NCI-H1092 (cell line): ENCODE results near the gene VIPR2.
"Not testable (repeated sequence)": the region's sequence is repeated elsewhere in the genome, so short reads cannot be mapped to it uniquely, and the experiment has no call there.

Experiments used
- DNase-seq: peaks from one replicate; lab custom pipeline; 2025; lab: John Stamatoyannopoulos, UW

The VIPR2 gene

DNA sequence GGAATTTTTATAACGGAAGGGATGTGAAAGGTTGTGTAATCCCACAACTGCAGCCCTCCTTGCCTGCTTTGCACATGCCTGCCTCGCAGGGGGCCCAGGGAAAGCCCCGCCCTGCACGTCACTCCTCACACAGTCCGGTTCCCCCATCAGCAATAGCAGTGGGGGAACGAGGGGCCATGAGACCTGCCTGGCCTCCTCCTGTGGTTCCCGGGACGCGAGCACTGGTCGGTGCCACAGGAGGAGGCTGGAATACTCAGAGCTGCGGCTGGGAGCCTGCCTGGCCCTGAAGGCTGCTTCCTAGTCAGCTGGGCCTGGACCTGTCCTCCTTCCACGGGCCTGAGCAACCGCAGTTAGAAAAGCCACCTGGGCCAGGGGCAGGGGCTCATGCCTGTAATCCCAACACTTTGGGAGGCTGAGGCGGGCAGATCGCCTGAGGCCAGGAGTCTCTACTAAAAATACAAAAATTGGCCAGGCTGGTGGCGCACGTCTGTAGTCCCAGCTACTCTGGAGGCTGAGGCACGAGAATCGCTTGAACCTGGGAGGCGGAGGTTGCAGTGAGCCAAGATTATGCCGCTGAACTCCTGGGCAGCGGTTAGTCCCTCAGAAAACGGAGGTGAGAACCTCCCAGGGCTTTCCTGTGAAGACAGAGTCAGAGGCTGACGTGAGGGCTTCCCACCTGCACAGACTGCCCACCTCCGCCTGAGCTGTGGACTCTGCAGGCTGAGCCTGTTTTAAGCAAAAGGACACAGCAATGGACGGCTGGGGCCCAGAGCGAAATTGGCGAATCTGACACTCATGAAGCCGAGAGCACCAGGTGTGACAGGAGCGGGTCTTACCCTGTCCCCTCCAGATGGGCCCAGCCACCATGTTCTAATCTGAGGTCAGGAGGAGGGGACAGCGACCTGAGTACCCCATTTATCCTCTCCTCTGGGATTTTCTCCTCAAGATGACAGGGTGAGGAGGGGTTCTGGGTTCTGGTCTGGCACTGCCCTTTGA, 52.9 kb downstream of the VIPR2 start:
- no peak for DNase-seq

DNA sequence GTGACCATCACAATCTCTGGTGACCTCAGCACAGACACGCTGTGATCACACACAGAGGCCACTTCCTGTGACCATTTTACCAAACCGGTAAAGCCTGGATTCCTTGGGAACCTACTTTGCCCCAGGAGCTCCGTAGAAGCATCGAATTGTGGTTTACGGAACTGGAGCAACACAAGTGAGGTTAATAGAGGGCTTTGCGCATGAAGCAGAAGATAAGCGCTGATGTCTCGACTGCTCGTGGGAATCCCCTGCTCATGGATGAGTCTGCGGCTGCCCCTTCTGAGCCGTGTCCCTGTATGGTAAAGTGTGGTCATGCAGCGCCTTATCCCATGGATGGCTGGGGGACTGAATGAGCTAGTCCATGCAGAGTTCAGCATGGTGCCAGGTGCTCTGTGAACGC, 53.6 kb downstream of the VIPR2 start:
- DNase-seq = no peak

DNA sequence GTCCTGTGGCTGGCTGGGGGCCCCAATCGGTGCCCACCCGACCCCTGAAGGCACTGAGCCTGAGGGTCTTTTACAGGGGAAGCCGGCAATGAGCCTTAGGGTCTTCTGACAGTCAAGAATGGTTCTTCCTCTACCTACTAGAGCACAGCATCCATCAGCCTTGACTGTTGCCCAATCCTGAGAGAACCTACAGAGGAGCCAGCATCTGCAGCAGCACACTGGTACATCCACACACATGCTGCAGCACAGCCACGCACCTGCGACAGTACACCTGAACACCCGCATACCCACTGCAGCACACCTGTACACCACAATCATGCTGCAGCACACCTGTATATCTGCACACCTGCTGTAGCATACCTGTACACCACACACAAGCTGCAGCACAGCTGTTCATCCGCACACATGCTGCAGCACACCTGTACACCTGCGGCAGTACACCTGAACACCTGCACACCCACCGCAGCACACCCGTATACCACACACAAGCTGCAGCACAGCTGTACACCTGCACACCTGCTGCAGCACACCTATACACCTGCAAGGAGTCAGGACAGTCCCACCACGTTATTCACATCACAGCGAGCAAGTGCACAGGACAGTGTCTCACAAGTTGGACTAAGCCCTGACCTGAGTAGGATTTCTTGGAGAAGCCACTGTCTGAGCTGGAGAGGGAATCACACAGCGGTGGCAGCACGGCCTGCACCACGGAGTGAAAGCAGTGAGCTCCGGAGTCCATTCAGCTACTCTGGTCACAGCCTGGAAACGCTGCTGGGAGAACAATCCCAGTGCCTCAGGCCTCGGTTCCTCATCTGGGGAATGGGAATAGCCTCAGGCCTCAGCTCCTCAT, 56.4 kb downstream of the VIPR2 start:
- no peak for DNase-seq

DNA sequence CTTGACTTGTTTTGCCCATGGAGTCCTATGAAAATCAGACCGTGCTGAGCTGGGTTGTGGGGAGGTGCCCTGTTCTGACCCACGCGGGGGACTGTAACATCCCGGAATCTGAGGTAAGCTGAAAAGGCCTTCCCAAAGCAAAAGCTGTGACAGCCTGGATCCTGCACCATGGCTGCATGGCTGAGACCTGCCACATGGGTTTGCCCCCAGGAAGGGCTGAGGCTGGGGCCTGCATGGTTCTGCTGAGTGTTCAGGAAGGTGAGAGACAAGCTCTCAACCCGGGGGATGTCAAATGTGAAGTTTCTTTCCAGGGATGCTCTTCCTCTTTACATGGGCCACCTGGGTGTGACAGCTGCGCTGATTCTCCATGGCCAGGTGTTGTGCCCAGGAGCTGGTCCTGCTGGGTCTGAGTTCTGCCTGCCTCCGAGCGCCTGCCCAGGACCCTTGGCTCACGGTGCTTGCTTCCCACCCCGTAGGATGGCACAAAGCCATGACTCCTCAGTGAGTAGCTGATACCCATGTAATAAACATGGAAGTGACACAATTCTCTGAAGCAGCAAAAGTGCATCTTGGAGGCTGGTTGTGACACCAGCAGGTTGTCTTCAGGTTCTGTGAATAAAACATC, 58.3 kb downstream of the VIPR2 start:
- DNase-seq = no peak

DNA sequence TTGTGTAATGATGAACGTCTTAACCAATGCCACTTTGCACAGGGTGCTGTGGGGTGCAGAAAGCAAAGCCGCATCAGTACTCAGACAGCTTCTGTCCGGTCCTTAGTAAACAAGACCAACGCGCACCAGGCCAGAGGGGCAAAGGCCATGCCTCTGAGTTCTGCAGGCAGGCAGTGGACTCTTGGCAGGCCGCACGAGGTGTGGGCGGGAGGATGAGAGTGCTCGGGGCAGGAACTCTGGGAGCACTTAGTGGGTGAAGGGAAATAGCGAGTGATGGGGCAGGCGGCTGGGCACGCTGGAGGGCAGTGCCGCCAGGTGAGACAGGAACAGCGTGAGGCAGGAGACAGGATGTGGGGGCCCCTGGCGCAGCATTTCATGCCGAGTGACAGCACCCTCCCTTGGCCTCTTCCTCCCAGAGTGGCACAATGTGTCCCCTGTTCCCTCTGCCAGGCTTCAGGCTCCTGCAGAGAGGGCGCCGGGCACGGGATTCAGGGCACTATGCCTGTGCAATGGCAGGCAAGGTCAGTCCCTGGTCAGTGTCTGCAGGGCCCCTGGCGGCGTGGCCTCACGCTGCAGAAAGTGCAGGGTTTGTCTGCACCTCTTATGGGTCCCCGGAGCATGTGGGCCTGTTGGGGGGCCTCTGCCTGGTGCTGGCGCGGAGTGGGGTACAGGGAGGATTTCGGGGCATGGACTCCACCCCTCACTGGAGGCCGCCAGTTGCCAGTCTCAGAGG, 60.4 kb downstream of the VIPR2 start:
- no peak for DNase-seq

DNA sequence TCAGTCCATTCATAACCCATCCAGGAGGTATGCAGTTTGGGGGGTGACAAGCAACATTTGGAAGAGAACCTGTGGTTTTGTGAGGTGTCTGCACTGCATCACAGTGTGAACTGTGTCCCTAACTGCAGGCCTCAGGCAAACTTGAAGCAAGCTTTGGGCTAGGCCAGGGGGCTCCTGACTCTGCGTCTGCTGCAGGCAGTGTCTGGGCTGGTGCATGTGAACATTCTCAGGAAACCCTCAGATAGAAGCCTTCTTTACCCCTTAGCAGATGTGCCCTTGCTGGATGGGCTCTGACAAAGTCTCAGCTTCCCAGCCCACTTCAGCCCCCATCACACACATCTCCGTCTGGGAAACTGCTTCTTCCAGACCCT, 61.0 kb downstream of the VIPR2 start:
- no peak for DNase-seq

DNA sequence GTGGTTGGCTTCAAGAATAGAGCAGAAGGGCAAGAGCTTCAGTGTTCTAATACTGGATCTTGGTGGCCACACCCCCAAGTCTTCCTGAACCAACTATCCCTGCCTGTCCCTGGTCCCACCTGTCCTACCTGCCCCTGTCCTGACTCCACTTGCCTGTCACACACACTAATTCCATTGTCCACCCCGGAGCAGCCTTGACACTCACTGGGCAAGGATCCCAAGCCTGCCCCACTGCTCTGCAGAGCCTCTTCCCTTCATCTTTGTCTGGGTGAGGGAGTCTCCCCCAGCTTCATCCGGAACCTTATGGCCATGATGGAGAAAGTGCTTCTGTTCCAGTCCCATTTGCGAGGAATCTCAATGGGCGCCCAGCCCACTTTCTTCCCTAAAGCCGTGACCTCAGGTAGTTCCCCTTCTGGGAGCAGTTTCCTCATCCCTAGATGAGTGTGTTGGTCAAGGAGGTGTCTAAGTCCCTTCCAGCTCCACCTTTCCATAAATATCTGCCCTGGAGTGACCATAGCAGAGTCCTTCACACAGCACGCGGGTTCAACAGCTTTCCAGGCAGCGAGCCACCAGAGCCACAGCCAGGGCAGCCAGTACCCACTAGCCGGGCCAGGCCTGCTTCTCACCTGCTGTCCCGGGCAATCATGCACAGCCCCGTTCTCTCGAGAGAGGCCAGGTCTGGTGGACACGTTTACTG, 61.5 kb downstream of the VIPR2 start:
- DNase-seq = no peak

DNA sequence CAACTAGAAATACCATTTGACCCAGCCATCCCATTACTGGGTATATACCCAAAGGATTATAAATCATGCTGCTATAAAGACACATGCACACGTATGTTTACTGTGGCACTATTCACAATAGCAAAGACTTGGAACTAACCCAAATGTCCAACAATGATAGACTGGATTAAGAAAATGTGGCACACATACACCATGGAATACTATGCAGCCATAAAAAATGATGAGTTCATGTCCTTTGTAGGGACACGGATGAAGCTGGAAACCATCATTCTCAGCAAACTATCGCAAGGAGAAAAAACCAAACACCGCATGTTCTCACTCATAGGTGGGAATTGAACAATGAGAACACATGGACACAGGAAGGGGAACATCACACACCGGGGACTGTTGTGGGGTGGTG, 62.6 kb downstream of the VIPR2 start:
- not testable (repeated sequence) for DNase-seq

DNA sequence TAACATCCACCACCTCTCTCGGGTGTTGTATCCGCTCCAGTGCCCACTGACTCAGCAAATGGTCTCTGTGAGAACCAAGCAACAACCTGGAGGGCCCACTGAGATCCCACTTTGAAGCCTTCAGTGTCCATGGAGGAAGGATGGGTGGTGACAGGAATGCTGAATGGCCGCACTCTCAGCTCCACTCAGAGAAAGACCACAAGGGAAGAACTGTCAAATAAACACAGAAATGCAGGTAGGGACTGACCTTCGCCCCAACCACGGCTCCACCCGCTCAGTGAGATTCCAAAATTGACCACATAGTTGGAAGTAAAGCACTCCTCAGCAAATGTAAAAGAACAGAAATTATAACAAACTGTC, 65.8 kb downstream of the VIPR2 start:
- no peak for DNase-seq

DNA sequence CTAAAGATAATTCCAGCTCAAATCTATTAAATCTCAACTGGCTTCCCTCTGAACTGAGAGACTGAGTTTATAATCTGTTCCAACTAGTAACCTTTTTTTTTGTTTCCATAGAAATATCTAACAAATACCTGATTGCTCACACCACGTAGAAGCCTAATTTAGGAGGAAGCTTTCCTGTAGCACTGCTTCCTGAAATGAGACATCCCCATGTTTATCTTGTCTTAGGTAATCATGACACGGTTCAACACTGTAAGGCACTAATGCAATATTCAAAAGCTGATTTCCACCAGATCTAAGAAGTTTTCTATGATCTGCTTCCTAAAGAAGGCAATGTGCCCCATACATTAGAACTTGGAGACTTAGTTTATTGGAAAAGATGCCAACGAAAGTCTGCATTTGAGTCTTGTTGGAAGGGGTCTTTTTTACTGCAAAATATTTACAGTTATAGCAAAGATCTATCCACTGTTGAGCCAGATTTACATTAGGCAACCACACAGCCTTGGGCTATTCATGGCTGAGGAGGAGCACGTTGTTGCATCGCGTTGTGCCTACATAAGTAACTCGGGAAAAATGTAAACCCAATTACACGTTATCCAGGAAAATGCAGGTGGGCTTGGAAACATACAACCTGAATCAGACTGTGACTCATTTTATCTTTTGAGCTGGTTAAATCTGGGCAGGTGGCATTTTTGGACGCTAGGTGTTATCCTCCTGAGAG, 66.3 kb downstream of the VIPR2 start:
- no peak for DNase-seq

DNA sequence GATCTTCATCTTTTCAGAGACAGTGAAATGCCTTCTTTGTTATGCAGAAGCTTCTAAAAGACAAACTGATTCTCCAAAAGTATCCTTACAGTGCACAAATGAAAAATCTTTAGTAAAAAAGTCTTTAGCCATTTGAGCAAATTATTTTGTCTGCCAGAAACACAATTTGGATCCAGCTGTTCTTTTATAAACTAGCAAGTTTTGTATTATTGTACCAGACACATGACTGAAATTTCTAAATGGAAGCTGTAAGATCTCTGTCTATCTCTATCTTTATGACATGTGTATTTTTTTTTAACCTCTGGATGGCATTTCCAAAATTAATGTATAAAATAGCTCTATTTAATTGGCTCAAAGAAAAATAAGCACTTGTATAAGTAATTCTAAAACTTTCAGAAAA, 68.3 kb downstream of the VIPR2 start:
- DNase-seq = no peak

DNA sequence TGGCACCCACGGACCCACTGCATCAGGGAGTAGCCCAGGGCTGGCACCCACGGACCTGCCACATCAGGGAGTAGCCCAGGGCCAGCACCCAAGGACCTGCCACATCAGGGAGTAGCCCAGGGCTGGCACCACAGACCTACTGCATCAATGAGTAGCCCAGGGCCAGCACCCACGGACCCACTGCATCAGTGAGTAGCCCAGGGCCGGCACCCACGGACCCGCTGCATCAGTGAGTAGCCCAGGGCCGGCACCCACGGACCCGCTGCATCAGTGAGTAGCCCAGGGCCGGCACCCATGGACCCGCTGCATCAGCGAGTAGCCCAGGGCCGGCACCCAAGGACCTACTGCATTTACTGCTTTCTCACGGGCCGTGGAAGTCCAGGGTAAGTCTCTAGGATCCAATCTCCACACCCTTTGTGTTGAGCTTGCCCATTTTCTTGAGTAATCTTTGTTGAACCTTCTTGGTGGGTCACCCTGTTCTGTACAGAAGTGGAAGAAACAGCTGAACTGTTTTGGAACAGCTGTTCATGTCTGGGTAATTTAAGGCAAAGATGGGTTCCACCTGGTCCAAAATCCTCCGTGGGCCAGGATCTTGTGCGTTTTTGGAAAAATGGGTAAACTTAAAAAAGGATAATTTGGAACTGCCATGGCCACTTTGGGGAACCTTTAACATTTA, 69.0 kb downstream of the VIPR2 start:
- no peak for DNase-seq

DNA sequence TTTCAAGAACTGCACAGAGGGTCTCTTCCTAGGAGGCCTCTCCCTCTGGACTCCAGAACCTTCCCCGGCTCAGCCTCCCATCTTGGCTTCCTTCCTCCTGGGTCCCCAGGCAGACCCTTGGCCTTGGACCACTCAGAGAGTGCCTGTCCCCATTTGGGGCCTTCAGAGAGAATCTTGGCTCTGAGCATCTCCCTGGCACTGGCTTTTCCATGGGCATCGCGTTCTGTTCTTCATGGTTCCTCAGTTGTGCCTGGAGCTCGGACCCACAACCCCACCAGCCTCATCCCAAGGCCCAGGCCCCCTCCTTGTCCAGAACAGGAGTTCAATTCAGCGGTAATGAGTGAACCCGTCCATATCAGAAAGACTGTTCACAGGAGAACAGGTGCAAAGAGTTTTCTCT, 73.4 kb downstream of the VIPR2 start:
- no peak for DNase-seq

DNA sequence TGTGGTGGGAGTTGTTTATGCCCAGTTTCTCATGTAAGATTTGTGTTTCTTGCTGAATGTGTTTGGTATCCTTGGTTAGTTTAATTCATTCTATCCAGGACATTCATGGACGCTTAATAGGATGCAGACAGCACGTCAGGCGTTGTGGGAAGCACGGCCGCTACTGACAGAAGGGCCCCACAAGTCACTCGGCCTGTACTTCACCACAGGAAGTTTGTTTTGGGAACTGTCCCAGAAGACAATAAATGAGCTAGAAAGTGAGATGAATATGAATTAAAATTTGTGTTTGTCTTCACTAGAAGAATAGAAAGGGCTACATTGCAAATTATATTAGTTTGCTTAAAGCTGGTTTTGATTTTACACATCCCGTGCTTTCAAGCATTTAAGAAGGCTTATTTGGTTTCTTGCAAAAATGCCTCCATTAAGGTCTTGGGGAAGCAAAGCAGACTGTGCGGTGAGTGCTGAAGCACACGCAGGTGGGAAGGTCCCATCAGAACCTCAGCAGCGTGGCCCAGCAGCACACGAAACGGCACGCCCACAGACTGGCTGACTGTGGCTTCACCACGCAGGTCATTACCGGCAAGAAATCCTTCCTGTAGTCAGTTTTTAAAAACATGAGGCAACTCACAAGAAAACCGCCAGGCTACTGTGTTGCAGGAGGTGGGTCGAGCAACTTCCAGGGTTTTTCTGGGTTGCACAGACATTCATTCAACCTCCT, 74.1 kb downstream of the VIPR2 start:
- no peak for DNase-seq

DNA sequence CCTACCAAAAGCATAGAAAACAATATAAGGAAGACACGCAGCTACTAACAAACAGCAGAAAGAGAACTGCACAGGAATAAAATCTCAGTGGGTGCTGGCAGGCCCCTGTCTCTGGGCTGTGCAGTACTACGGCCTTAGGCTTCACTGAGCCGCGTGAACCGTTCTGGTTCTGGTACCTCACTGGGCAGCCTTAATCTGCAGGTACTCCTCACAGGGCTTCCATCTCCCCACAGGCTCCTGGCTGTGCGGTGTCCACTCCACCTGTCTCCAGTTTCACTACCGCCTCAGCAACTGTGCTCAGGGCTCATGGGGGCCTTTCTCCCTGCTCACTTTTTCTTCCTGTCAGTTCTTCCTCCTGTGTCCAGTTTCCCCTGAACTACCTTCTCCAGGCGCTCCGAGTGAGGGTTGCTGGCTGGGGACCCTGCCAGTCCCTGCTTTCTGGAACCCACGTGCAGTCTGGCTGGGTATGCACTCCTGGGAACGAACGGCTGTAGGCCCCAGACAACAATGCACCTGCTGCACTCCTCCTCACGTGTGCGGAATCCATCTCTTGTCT, 75.7 kb downstream of the VIPR2 start:
- DNase-seq = no peak

DNA sequence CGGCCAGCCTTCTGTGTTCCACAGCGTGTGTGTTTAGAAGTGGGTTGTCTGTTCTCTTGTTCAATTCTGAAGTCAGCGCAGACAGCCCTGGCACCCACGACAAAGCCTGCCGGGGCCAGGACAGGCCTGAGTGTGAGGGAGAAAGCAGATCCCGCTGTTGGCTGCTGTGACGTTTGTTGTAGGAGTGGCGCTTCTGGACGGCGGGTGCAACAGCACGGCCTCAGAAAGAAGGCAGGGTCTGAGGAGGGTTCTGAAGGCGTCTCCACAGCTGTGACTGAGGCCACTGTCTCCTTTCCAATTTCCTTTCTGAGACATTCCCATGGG, 76.2 kb downstream of the VIPR2 start:
- DNase-seq = no peak

DNA sequence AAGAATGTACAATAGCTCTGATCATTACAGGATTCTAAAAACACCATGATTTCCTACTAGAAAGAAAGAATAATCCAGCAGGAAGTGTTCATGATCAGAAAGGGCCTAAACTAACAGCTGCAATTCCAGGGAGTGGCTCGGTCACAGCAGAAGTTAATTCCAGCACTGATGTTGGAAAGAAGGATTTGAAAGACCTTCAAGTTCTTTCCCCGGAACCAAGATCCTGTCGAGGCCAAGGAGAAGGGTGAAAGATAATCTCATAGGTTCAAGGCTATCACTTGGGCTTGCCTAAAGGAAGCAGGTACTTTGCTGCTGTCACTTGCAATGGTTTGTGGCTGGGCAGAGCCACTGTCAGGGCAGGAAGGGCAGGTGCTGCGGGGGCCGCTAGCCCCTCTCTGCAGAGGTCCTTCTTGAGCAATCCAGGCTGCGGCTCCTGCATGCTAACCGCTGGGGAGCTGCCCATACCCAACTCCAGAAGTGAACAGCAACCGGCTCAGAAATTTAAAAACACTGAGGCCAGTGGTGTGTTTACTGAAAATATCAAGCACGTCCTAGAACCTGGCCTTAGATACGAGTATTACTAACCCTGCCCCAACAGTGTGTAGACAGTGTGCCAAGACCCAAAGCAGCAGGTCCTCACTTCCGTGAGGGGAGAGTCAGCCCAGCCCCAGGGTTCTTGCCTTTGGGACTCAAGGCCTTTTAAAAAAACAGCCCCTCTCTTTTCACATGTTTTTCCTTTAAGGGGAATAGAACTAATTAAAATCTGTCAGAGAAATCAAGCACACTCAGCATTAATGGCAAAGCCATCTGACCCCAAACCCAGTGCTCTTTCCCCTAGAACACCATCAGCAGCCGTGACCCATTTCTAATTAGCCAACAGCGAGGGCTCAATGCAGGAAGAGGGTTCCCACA, 76.8 kb downstream of the VIPR2 start:
- DNase-seq = no peak
